ENCODE results near the gene ANKRD13B. TPM values are rescaled to one million over a fixed set of nuclear protein-coding genes. Genes with fewer than 3 reads are reported as not detected.

The ANKRD13B gene
- total RNA-seq, 1 donor from 2014 or later, result 9.3 TPM

- intact Hi-C loops (cut with DNase I), result no loop called here
- DNase-seq (no peak), ATAC-seq (ENCODE audit: poor library complexity) (no peak)
Observed at GRCh38 chr17:29655323-29655722, 62.4 kb downstream of the ANKRD13B start.

GRCh38 chr17:29659155-29659554 is 66.2 kb downstream of the ANKRD13B start:
- ATAC-seq (ENCODE audit: poor library complexity), result no peak
- intact Hi-C loops (cut with DNase I), result no loop called here

GRCh38 chr17:29661213-29661612 is 68.3 kb downstream of the ANKRD13B start:
- ATAC-seq (ENCODE audit: poor library complexity) (peak; percentile 17), DNase-seq (no peak)
- intact Hi-C loops (cut with DNase I), result no loop called here

More at GRCh38 chr17:29659155-29659554, 66.2 kb downstream of the ANKRD13B start:
- DNase-seq, result no peak

- DNase-seq (no peak), ATAC-seq (ENCODE audit: poor library complexity) (peak; percentile 41)
- intact Hi-C loops (cut with DNase I), result no loop called here
Observed at GRCh38 chr17:29663155-29663554, 70.2 kb downstream of the ANKRD13B start.

Other genes with a start within 250 kb of the ANKRD13B start
- 48.6 TPM for gene TAOK1, start 202.8 kb upstream of the ANKRD13B start, total RNA-seq
- 7.0 TPM for gene ABHD15, start 26.1 kb upstream of the ANKRD13B start, total RNA-seq
- gene TP53I13, start 24.4 kb upstream of the ANKRD13B start, total RNA-seq, result 39.2 TPM
- 28.5 TPM for gene GIT1, start 3.5 kb upstream of the ANKRD13B start, total RNA-seq
- 83.6 TPM for gene CORO6, start 29.8 kb downstream of the ANKRD13B start, total RNA-seq

Measured in Right ventricle myocardium superior (tissue), 1 donor.